Hepatocyte (in vitro differentiated cells): Measurements from ENCODE around the gene RNF43.

Experiments used
- CTCF ChIP-seq: fragments of 200-600 bp; sonication (generic); IDR thresholded peaks from 2 replicates; pipeline ENCODE4 v1.5.1; 2016; ENCODE audit warnings: antibody characterized with exemption, mild to moderate bottlenecking; ENCODE audit not compliant: poor library complexity
- EZH2 ChIP-seq: fragments of 200-600 bp; sonication (generic); IDR thresholded peaks from 2 replicates; pipeline ENCODE4 v1.6.1; 2016; ENCODE audit warnings: antibody characterized with exemption, mild to moderate bottlenecking, borderline replicate concordance

GRCh38 chr17:58376472-58377000 lies 40.8 kb downstream of the RNF43 start:
- TF ChIP-seq CTCF: no peak
- TF ChIP-seq EZH2: no peak
